OCI-LY7 (cell line): ENCODE data around the gene CWC27. TPM values are rescaled to one million over a fixed set of nuclear protein-coding genes. Genes with fewer than 3 reads are reported as not detected.

ENCODE experiments used
- BruUV-seq: library from RNA; stranded (reverse); fragments of 400-500 nt; replicated peaks from 2 replicates; lab custom pipeline; 2021; lab: Mats Ljungman, UMichigan
- CTCF ChIA-PET: fragments of 300-600 bp; sonication (Branson Sonifier 250); formaldehyde crosslinking; loops from one replicate; lab custom pipeline; 2022; ENCODE audit warnings: antibody characterized with exemption; ENCODE audit not compliant: unreplicated experiment; lab: Charles Lee
- POLR2A ChIA-PET: fragments of 300-600 bp; sonication (Branson Sonifier 250); formaldehyde crosslinking; loops from one replicate; lab custom pipeline; 2022; ENCODE audit warnings: antibody characterized with exemption; lab: Charles Lee
- DNase-seq: peaks from one replicate; pipeline ENCODE4 v3.0.0-alpha.2; 2015; ENCODE audit warnings: low spot score
- H2AFZ ChIP-seq: fragments of 200-600 bp; sonication (generic), shearing (Covaris generic); 2 replicates; pipeline ENCODE4 v1.6.1; 2014; ENCODE audit warnings: mild to moderate bottlenecking, antibody characterized with exemption, low read length, moderate library complexity
- H3K27ac ChIP-seq: fragments of 200-600 bp; sonication (generic); 2 replicates; pipeline ENCODE4 v1.5.1; 2014; ENCODE audit warnings: mixed run types, low read depth, mild to moderate bottlenecking, moderate library complexity, low read length, inconsistent platforms; ENCODE audit not compliant: poor library complexity, severe bottlenecking
- H3K36me3 ChIP-seq: fragments of 200-600 bp; sonication (generic); 2 replicates; pipeline ENCODE4 v1.6.1; 2014; ENCODE audit warnings: mild to moderate bottlenecking, antibody characterized with exemption, low read length, moderate library complexity, mixed read lengths; ENCODE audit not compliant: insufficient read depth
- H3K4me1 ChIP-seq: fragments of 200-600 bp; sonication (generic); 2 replicates; pipeline ENCODE4 v1.5.1; 2014; ENCODE audit warnings: mild to moderate bottlenecking, low read length; ENCODE audit not compliant: insufficient read depth, poor library complexity, severe bottlenecking
- H3K4me2 ChIP-seq: fragments of 200-600 bp; sonication (generic); 2 replicates; pipeline ENCODE4 v1.6.1; 2014; ENCODE audit warnings: mild to moderate bottlenecking, low read length
- H3K4me3 ChIP-seq: fragments of 200-600 bp; sonication (generic); 2 replicates; pipeline ENCODE4 v1.5.1; 2014; ENCODE audit warnings: mild to moderate bottlenecking, low read depth, low read length; ENCODE audit not compliant: poor library complexity, severe bottlenecking
- H3K79me2 ChIP-seq: fragments of 200-600 bp; sonication (generic); 2 replicates; pipeline ENCODE4 v1.6.1; 2016; ENCODE audit warnings: low read depth, mild to moderate bottlenecking, low read length, moderate library complexity, mixed read lengths; ENCODE audit not compliant: insufficient read depth
- H3K9me2 ChIP-seq: fragments of 200-600 bp; sonication (generic); 2 replicates; pipeline ENCODE4 v1.6.1; 2016; ENCODE audit warnings: mild to moderate bottlenecking, low read length, mixed read lengths; ENCODE audit not compliant: insufficient read depth
- H3K9me3 ChIP-seq: fragments of 200-600 bp; sonication (generic); 2 replicates; pipeline ENCODE4 v1.6.1; 2014; ENCODE audit warnings: mild to moderate bottlenecking, mixed run types, low read length, mixed read lengths
- H4K20me1 ChIP-seq: fragments of 200-600 bp; sonication (generic); 2 replicates; pipeline ENCODE4 v1.6.1; 2014; ENCODE audit warnings: mild to moderate bottlenecking, antibody characterized with exemption, low read length, moderate library complexity, mixed read lengths; ENCODE audit not compliant: insufficient read depth
- EZH2phosphoT487 ChIP-seq: fragments of 200-600 bp; sonication (generic); IDR thresholded peaks from 2 replicates; pipeline ENCODE4 v1.6.1; 2018; ENCODE audit warnings: low read depth, borderline replicate concordance, mild to moderate bottlenecking, mixed run types, antibody characterized with exemption, low read length, moderate library complexity, mixed read lengths
- intact Hi-C: fragments of 100-400 bp; cut with micrococcal nuclease; formaldehyde crosslinking; loops from one replicate; pipeline ENCODE4 v1.10.0; 2022; ENCODE audit not compliant: unreplicated experiment
- total RNA-seq, 2 experiments: library from RNA; depleted of rRNA in 1 of 2; stranded (reverse); fragments of >200 nt in 1 of 2; shearing (Covaris generic) in 1 of 2; gene quantifications; 2 replicates each; pipeline ENCODE4 v1.2.3, GENCODE V29; 2014 to 2022
- TF ChIP-seq, protein P1 (sequence below): fragments of 200-600 bp; sonication (generic); conservative IDR thresholded peaks from 2 replicates; pipeline ENCODE4 v1.5.1; 2014; ENCODE audit warnings: mild to moderate bottlenecking, antibody characterized with exemption, low read length, moderate library complexity, mixed read lengths

The CWC27 gene
- total RNA-seq, 2 experiments from 2014 or later, result 15.4 to 33.1 TPM

- no peak for DNase-seq
- ChIA-PET POLR2A (no interaction called here), CTCF (interaction anchor here (0.6 kb wide), 1 partner anchor 17 kb away, joined by 3 read pairs; no protein-coding TSS in a partner anchor)
- no peaks in the 10 kb centered on the region for H3K36me3 ChIP-seq
- no peak overlapping the region for H3K27ac ChIP-seq
- H3K9me2 ChIP-seq, result no peaks in the 10 kb centered on the region
- no peak overlapping the region for H2AFZ ChIP-seq
- H3K4me1 ChIP-seq, result no peaks in the 10 kb centered on the region
- H3K9me3 ChIP-seq, result no peaks in the 10 kb centered on the region
- no peaks in the 10 kb centered on the region for H3K79me2 ChIP-seq
- intact Hi-C loops, result no loop called here
- no peak overlapping the region for H3K4me2 ChIP-seq
- no peaks in the 10 kb centered on the region for H4K20me1 ChIP-seq
- no peak overlapping the region for H3K4me3 ChIP-seq
- TF ChIP-seq, protein P1, sequence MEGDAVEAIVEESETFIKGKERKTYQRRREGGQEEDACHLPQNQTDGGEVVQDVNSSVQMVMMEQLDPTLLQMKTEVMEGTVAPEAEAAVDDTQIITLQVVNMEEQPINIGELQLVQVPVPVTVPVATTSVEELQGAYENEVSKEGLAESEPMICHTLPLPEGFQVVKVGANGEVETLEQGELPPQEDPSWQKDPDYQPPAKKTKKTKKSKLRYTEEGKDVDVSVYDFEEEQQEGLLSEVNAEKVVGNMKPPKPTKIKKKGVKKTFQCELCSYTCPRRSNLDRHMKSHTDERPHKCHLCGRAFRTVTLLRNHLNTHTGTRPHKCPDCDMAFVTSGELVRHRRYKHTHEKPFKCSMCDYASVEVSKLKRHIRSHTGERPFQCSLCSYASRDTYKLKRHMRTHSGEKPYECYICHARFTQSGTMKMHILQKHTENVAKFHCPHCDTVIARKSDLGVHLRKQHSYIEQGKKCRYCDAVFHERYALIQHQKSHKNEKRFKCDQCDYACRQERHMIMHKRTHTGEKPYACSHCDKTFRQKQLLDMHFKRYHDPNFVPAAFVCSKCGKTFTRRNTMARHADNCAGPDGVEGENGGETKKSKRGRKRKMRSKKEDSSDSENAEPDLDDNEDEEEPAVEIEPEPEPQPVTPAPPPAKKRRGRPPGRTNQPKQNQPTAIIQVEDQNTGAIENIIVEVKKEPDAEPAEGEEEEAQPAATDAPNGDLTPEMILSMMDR, result no peak
- TF ChIP-seq EZH2phosphoT487, result no peak
- BruUV-seq, result no TSS peak
These were observed 171.2 kb downstream of the CWC27 start for GRCh38 chr5:64939772-64940510.

DNA sequence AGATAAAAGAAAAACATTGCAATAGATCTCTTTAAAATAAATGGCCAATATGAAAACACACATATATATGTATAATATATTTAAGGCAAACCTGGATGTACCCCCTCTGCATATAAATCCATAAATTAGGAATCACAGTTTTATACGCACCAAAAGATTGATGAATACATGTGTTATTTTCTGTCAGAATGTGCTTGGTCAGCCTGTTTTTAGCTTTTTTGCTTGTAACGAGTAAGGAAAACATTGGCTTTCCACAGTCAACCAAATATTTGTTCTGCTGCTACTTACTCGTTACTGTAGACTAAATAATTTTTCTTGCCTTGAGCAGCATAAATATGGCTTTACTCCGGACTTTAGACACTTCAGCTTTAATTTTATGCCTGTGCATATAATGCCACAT is 173.7 kb downstream of the CWC27 start:
- POLR2A ChIA-PET, result no interaction called here
- intact Hi-C loops, result no loop called here

More for the DNA sequence above, 173.7 kb downstream of the CWC27 start:
- no peaks in the 10 kb centered on the region for H3K79me2 ChIP-seq
- CTCF ChIA-PET, result no interaction called here
- no peaks in the 10 kb centered on the region for H3K9me2 ChIP-seq
- no peak for DNase-seq
- TF ChIP-seq, protein P1, result no peak
- no peak for TF ChIP-seq EZH2phosphoT487
- H2AFZ ChIP-seq, result no peak overlapping the region
- H3K4me2 ChIP-seq, result no peak overlapping the region
- no TSS peak for BruUV-seq
- H3K27ac ChIP-seq, result no peak overlapping the region
- H3K9me3 ChIP-seq, result no peaks in the 10 kb centered on the region
- H4K20me1 ChIP-seq, result no peaks in the 10 kb centered on the region
- no peaks in the 10 kb centered on the region for H3K4me1 ChIP-seq
- no peak overlapping the region for H3K4me3 ChIP-seq
- no peaks in the 10 kb centered on the region for H3K36me3 ChIP-seq
